ENCODE measurements around the gene PDF.
"Not testable (repeated sequence)": the region's sequence is repeated elsewhere in the genome, so short reads cannot be mapped to it uniquely, and the experiment has no call there.

The PDF gene

GRCh38 chr16:69318177-69318910 lies 12.0 kb downstream of the PDF start:
- DNase-seq (ENCODE audit: low read depth in 2 of 3, low spot score in 1 of 3) = no peak

DNA sequence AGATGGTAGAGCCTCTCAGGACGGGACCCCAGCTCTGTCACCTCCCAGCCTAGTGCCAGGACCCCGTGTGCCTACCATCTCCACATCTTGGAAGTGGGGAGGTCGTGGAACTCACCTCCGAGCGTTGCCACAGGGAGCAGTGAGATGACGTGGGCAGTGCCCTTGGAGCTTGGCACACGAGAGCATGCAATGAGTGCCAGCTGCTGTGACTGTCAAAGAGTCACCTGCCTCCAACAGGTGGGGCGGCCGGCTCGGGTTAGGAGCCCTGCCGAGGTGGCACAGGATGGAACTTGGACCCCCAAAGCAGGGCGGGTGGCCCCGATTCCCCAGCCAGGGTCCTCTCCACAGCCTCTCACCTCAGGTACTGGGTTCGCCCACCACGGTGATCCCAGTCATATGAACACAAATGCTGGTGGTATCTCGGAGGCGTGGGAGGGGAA lies 13.8 kb downstream of the PDF start:
- no peak for DNase-seq (ENCODE audit: low read depth in 2 of 3, low spot score in 1 of 3)

GRCh38 chr16:69315486-69316311 lies 14.7 kb downstream of the PDF start:
- no peak for DNase-seq (ENCODE audit: low read depth in 2 of 3, low spot score in 1 of 3)

GRCh38 chr16:69314534-69314933 lies 15.9 kb downstream of the PDF start:
- no peak for DNase-seq (ENCODE audit: low read depth in 2 of 3, low spot score in 1 of 3)

GRCh38 chr16:69313469-69313868 lies 16.9 kb downstream of the PDF start:
- no peak for DNase-seq (ENCODE audit: low read depth in 2 of 3, low spot score in 1 of 3)

- peak in 2 of 3 donors; percentile 8 to 42 for DNase-seq (ENCODE audit: low read depth in 2 of 3, low spot score in 1 of 3)
Measured at GRCh38 chr16:69311533-69312387, 18.6 kb downstream of the PDF start.

DNA sequence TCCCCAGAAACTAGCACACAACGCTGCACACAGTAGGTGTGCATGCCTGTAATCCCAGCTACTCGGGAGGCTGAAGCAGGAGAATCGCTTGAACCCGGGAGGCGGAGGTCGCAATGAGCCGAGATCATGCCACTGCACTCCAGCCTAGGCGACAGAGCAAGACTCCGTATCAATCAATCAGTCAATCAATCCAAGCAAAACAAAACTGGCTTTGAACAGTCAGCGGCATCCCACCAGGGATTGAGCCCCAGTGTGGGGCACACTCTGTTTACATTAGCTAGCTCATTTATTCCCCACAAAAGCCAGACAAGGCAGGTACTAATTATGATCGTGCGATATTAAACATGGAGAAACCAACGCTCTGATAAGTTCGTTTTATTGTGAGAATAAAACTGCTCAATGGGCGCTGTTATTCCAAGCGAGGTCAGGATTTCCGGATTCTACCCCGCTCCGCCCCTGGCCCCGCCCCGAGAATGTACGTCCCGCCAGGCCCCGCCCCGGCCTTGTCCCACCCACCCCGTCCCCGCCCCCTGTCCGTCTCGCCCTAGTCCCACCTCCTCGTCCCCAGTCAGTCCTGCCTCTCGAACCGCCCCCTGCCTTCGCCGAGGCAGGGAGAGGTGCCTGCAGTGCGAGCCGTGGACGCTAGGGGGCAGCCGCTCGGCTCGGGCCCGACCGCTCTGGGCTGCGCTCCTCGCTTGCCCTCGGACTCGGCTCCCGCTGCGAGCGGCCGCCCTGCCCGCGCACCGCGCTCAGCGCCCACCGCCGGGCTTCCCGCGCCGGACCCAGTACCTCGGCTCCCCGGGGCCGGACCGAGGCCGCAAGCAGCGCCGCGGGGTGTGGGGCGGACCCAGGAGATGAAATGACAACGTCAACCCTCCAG lies 19.5 kb downstream of the PDF start, which contains the start of gene VPS4A:
Gene VPS4A (plus strand): TSS at position 698 of the 880 bp plus-strand sequence. CDS start 162 bp downstream, at position 860.
- peak; percentile 96 to 98 (median 96) for DNase-seq (ENCODE audit: low read depth in 2 of 3, low spot score in 1 of 3)

GRCh38 chr16:69309316-69309715 lies 21.1 kb downstream of the PDF start:
- no peak for DNase-seq (ENCODE audit: low read depth in 2 of 3, low spot score in 1 of 3)

- DNase-seq (ENCODE audit: low read depth in 2 of 3, low spot score in 1 of 3) = no peak
Measured at GRCh38 chr16:69307856-69308255, 22.5 kb downstream of the PDF start.

DNA sequence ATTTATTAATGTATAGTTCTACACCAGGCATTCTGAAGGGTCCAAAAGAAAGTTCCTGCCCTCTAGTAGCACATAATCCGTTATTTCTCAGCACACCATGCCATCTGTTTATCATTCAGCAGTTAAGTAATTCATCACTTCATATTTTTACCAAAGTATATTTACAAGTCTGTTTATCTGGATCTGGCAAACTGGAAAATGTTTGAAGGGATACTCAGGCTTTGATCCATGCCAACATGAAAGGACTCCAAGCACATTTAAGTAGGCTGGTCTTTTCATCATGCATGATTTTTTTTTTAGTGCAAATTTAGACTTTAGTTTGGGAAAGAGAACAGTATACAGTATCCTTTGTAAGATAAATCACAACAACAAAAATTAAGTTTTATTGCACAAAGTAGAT lies 23.3 kb downstream of the PDF start:
- DNase-seq (ENCODE audit: low read depth in 2 of 3, low spot score in 1 of 3) = no peak

DNA sequence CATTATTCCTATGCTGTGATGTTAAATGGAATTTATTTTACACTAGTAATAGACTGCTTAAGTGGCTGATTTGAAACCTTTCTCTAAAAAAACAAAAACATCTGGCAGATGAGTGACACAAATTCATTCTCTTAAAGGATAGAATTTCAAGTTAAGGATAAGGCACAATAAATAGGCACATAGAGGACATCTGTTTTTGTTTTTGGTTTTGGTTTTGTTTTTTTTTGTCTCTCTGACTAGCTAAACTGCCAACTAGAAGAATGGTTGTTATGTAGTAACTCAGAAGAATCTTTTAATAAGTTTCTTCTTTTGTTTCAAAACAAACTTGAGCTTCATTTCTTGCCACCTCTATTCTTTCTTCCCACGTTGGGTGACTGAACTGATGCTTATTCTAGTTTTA lies 24.4 kb downstream of the PDF start:
- DNase-seq (ENCODE audit: low read depth in 2 of 3, low spot score in 1 of 3) = no peak

DNA sequence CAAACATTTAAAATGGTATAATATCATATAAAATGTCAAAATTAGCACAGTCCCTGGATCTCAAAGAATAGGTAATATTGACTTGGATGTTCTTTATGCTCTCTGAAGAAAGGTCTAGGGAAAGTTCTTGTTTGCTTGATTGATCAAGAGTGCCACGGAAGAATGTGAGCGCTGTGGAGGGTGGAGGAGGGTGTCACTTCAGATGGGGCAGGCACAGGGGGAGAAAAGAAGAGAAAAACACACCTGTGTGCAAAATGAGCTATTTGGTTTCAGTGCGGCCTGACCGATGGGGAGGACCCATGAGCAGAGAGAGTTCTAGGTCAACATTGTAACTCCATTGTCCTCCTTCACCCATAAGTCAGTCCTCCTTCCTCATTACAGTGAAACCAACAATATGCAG lies 28.1 kb downstream of the PDF start:
- DNase-seq (ENCODE audit: low read depth in 2 of 3, low spot score in 1 of 3) = no peak

GRCh38 chr16:69301861-69302260 lies 28.5 kb downstream of the PDF start:
- no peak for DNase-seq (ENCODE audit: low read depth in 2 of 3, low spot score in 1 of 3)

- no peak for DNase-seq (ENCODE audit: low read depth in 2 of 3, low spot score in 1 of 3)
Measured at GRCh38 chr16:69301187-69301586, 29.2 kb downstream of the PDF start.

DNA sequence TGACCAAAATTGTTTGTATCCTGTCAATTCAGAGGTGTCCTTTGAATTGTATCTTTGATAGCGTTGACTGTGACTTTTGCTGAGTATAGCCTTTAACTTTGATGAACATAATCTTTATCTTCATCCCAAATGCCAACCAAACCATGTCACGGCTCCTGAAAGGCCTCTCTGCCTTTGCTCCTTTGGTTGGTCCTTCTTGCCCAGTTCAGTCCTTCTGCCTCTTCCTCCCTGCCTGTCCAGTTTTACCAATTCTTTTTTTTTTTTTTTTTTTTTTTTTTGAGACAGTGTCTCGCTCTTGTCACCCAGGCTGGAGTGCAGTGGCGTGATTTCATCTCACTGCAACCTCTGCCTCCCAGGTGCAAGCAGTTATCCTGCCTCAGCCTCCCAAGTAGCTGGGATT lies 32.1 kb downstream of the PDF start:
- DNase-seq (ENCODE audit: low read depth in 2 of 3, low spot score in 1 of 3) = no peak

- DNase-seq (ENCODE audit: low read depth in 2 of 3, low spot score in 1 of 3) = not testable (repeated sequence)
Measured at GRCh38 chr16:69296771-69297170, 33.6 kb downstream of the PDF start.

- DNase-seq (ENCODE audit: low read depth in 2 of 3, low spot score in 1 of 3) = no peak
Measured at GRCh38 chr16:69294051-69294450, 36.3 kb downstream of the PDF start.

GRCh38 chr16:69293401-69293800 lies 37.0 kb downstream of the PDF start:
- DNase-seq (ENCODE audit: low read depth in 2 of 3, low spot score in 1 of 3) = no peak

DNA sequence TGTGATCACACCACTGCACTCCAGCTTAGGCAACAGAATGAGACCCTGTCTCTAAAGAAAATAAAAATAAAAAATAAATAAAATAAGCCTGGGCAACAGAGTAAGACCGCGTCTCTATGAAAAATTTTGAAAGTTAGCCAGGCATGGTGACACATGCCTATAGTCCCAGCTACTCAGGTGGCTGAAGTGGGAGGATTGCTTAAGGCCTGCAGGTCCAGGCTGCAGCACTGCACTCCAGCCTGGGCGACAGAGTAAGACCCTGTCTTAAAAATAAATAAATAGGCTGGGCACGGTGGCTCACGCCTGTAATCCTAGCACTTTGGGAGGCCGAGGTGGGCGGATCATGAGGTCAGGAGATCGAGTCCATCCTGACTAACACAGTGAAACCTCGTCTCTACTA lies 38.7 kb downstream of the PDF start:
- not testable (repeated sequence) for DNase-seq (ENCODE audit: low read depth in 2 of 3, low spot score in 1 of 3)

DNA sequence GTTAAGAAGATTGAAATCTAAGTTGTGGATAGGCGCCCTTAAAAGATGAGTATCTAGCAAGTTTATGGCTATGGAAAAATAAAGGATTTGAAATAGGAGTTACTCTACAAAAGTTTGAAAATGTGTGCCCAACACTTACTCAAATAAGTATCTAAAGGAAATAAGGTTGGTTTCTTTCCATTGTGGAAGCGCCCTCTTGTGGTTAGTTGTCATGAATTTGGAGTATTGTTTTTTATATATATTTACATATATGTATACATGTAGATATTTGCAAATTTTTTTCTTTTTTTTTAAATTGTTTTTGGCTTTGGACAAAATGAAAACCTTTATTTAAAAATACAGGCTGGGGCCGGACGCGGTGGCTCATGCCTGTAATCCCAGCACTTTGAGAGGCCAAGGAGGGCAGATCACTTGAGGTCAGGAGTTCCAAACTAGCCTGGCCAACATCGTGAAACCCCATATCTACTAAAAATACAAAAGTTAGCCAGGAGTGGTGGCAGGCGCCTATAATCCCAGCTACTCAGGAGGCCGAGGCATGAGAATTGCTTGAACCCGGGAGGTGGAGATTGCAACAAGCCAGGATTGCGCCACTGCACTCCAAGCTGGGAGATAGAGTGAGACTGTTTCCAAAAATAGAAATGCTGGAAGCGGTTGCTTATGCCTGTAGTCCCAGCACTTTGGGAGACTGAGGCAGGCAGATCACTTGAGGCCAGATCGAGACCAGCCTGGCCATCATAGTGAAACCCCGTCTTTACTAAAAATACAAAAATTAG lies 43.3 kb downstream of the PDF start:
- DNase-seq (ENCODE audit: low read depth in 2 of 3, low spot score in 1 of 3) = peak in 2 of 3 donors; percentile 5 to 64

Measured in stimulated activated CD4-positive, alpha-beta T cell treated with anti-CD3 and anti-CD28 coated beads, Interleukin-12 subunit alpha, Interleukin-12 subunit beta, amount 100 ng/mL, for 48 hours (primary cell).